HG03108 (cell line): ENCODE measurements around the gene SALL1.

Experiments used
- ATAC-seq: cut with Tn5 transposase; IDR thresholded peaks from one replicate; pipeline ENCODE4 v1.9.1; 2021; ENCODE audit warnings: moderate library complexity; ENCODE audit not compliant: unreplicated experiment

Gene SALL1

DNA sequence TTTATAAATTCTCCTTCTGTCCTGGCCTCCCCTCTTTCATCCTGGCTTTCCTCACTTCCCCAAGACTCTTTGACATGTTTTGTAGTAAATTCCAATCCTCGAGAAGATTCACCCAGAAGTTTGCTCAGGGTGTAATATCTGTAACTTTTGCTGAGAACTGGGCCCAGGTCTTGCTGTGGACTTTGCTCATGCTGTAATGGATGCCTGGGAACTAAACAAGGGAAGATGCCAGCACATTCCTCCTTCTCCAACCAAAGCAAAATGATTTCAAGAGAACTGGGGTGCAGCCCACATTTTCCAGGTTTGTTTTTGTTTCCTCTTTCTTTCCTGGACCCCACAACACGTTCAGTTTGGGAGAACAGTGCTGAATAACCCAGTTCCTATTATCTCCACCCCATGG lies 6.6 kb upstream of the SALL1 start:
- no peak for ATAC-seq

DNA sequence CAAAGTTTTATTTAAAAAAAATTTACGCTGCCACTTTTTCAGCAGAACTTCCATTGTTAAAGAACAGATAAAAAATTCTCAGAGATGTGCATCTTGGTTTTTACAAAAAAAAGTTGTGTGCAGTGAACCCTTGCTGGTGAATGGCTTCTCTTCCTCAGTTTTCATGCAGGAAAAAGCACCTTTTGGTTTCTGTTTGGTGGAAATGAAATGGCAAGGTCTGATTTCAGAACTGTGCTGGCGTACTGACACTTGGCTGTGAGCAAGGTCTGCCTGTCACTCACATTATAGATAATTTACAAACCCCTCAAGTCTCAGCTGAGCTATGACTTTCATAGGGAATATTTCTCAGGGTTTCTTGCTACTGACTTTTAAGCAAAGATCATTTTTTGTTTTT lies 5.7 kb upstream of the SALL1 start:
- ATAC-seq = no peak

DNA sequence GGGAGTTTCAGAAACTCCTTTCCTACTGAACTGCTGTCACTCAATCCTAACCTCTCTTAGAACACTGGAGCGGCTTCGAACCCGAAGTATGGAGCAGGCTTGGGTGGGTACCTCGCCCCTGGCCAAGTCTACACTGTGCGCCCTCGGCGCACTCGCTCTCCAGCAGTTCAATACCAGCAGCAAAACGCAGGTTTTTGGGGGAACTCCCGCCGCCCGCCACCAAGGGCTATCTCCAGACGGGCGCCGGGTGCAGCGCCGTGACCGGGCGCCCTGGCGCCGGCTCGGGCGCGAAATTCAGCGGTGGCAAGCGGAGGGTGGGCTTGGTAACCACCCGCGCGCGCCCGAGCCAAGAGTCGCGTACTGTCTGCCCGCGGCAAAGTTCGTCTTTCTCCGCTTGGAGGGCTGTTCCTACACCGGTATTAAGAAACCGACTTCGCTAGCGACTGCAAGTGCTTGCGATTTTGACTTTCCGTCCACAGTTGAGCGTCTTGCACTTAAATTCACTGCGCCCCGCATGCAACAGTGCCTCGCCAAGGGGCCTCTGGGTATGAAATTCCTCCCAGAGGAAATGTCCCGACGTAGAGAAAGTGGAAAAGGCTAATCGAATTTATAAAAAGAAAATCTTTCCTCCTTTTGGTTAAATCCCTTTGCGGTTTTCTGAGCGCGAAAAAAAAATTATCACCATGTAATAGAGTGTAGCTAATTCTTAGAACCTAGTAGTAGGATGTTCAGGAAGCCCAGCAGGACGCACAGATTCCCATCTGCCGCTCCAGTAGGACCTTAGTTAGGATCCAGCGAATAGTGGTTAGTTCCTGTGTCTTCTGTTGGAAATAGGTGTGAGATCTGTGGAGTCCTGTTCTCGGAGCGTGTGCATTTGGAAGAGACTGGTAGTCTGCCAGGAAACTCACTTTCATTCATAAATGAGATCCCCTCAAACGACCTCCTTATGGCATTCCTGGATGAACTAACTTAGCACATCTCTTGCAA lies 5.0 kb upstream of the SALL1 start:
- ATAC-seq = no peak

DNA sequence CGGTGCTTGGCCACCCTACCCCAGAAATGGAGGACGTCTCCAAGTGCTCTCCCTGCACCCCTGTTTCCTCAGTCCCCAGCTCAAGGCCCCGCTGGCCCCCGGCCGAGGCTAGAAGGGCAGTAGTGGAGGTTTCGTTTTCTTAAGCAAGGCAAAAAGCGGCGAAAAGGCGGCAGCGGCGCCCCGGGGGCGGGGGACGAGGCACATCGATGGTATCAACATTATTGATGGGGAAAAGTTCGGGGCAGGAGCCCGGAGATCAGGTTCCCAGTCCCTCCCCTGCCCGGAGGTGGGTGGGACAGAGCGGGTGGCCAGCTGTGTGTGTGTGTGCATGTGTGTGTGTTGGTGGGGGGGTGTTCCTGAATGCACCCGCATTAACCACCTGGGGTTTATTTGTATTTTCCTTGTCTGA lies 4.1 kb upstream of the SALL1 start:
- no peak for ATAC-seq

DNA sequence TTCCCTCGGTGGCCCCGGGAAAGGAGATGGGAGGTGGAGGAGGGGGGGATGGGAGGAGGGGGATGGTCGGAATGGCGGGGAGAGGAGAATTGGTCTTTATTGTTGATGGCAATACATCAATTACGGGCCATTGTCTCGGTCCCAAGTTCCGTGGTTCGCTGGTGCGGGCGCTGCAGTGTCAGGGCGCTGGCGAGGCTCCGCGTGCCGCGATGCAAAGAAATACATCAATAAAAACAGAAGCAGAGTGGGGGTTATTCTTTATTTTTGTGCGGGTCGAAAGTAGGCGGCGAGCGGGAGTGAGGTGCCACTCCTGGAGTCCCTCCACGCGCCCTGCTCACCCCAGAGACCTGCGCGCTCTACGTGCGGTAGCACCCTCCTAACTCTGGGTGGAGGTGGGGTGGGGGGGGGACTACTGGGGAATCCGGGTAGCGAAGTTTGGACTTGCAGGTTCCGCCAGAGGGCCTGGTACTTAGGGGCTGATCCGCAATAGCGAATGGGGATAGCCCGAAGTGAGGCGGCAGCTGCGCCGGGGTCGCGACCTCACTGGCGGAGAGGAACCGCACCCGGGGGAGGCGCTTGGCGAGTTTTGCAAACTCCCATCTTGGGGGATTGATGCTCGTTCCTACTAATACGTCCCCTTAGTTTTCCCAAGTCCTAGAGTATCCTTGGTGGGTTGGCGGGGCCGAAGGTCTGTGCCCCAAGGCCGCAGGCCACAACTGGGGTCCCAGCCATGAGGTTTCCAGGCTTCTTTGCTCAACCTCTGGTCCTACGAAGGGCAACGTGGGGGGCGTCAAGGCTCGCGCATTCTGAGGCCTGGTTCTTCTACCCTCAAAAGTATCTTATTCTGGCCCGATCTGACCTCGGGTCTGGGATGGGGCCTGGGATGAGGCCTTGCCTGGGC lies 3.5 kb upstream of the SALL1 start:
- ATAC-seq = no peak

DNA sequence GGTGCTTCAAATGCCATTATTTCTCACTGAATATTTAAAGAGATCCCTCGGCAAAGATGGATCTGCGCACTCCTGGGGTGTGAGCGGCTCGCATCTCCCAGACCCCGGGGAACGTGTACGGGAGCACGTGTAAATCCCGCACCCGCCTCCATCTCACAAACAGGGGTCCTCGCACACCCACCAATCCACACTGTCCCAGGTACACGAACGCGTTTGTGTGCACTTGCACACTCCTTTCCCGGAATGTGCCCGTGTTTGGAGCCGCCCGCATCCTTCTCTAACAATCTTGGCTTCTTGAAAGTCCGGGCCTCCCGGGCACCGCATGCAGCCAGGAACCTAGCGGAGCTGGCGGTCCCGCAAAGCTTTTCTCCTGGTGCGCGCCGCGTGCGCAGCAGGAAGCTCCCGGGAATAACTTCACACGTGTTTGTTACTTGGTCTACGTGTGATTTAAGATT lies 2.5 kb upstream of the SALL1 start:
- no peak for ATAC-seq

DNA sequence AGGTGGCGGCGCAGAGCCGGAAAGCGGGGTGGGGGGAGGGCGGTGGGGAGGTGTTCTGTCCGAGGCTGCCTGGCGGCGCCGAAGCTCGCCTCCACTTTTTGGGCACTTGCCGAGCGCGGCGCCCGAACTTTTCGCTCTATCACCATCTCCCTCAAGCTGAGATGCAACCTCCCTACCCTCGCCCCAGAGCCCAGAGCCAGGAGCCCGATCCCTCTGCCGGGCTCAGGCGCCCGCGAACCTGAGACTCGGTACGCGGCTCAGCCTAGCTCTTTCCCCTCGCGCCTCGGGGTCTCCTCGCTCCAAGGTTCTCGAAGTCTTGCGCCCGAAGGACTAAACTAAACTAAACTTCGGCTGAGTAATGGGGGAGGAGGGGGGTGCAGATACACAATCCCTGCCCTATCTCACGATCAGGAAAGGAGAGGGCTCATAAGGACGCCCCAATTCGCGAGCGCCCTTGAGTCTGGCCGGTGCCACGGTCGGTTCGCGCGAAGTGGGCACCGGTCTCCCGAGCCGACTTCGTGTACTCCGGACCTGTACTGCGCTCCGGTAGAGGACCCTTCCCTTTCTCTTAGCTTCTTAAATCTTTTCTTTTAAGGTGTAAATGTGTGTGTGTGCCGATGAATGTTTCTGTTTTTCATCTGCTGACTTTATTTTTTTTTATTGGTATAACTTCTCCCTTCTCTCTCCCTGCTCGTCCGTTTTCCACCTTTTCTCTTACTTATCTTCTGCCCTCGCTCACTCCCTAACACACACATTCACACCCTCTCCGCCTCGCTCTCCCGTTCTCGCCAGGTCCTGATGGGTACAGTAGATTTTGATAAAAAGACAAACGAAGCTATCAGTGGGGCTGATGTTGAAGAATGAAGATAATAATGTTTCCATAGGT lies 1.9 kb upstream of the SALL1 start:
- no peak for ATAC-seq

DNA sequence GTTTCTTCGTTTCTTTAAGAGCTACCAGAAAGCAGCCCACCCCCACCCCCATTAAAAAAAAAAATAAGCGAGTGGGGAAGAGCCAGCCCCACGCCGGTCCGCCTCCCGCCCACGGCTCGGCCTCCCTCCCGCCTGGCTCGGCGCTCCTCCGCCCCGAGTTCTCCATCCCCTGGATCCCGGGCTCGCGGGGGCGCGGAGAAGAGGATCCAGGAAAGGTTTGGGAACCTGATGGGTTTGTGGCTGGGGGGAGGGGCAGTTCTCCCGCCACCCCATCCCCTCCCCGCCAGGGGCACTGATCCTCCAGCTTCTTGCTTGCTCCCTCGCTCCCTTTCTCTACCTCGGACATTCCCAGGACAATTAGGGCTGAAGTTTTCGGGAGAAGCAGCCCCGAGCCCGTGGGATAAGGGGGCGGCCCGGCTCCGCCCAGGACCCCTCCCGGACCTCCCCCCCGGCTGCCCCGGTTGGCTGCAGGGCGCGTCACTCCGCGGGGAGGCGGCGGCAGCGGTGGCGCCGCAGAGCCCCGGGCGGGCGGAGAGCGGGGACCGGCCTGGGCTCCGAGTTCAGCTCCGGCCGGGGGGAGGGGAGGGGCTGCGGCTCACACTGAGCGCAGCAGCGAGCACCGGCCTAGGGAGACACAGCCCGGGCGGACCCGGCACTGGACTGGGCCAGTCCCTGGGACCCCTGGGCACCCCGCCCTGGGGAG lies 1.0 kb upstream of the SALL1 start:
- ATAC-seq = no peak

DNA sequence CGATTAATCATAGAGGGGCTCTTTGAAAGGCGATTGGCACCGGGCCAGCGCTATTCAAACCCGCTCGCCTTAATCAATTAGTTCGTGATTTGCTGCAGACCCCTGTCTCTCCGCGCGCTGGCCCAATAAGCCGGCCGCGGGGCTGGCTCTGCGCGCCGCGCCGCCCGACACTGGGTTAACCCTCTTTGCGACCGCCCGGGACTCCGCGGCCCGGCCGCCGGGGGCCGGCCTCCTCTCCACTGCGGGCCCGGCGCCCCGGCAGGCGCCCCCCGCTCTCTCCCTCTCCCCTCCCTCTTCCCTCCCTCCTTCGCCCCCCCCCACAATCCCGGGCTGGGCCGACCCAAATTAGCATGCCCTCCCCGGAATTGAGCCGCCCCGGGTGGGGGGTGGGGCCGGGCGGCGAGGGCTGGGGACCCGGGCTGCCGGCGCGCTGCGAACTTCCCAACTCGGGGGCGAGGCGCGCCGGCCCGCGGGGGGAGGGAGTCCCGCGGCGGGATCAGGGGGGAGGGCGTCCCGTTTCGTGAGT lies 428 bp upstream of the SALL1 start:
- no peak for ATAC-seq

DNA sequence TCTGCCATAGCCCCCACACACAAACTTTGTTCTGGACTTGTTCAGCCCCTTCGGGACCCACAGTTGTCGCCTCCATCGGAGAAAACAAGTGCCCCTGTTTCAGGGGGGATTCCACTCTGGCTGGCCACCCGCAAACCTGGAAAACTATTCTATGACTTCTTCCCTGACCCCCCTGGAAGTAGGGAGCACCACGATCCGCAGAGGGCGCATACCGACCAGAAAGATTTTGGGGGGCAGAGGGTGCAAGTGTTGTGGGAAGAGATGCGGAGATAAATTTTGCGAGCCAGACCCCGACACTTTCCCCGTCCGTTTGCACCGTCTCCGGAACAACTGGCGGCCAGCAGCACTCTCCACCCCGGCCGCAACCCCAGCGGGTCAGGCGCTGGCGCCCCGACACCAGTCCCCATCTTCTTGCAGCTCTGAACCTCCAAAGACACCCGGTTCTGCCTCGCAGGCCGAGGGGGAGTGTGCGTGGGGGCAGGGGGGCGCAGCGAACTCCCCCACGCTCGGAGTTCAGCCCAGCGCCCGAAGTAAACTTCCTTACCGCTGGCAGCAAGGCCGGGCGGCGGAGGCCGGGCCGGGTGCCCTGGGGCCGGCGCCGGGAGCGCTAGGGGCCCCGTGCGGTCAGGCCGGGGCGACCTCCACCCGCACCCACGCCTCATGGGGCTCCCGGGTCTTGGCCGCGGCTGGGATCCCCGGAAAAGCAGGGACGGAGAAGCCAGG lies 744 bp downstream of the SALL1 start:
- ATAC-seq = no peak

DNA sequence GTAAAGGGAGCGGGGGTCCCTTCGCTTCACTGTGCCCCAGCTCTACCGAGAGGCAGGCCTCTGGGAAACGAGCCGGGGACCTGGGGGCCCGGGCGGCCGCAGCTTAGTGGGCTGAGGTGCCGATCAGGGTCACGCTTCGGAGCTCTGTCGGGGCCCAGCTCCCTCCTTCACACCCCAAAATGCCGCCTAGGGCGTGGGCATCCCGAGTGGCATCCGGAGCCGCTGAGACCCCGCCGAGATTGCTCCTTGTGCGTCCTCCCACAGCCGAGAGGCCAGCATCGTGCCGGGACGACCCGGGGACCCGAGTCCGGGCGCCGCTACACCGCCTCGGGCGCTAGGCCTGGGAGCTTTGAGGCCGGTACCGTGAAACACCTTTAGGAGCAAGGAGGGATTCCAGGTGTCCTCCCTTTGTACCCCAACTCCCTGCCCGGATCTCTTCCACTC lies 1.3 kb downstream of the SALL1 start:
- no peak for ATAC-seq

DNA sequence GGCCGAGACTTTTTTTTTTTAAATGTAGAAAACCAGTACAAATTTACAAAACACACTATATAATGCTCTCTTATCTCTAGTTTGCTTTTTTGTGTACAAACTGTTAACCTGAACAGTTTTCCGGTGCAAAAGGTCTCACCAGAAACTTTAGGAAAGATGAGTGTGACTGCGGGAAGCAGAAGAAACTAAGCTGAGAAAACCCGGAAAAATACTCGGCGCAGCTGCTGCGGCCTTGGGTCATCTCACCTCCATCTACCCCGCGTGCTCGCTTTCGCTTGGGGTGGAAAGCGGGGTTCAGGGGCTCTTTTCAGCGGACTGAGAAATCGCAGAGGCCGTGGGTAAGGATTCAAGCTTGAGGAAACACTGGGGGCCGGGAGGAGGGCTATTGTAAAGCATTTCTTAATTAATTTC lies 1.8 kb downstream of the SALL1 start:
- ATAC-seq = no peak

DNA sequence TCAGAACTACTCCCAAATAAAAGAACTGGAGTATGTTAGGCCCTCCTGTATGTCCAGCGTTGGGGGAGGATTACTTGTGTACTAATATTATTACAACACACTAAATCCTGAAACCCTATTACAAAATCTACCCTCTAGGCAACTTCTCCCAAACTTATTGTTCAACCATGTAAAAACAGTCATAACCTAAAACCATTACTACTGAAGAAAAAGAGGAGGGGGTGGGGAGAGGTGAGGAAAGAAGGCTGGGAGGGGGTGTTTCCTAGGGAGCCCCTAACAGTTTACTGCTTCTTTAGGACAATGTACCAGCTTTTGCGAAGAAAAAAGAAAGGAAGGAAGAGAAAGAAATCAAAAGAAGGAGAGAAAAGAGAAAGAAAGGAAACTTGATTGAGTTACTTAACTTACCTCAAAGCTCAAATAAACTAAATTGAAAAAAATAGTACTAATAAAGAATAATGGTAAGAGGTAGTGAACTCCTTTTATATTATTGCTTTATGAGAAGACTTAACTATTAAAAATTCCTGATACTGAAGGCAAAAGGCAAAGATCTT lies 2.3 kb downstream of the SALL1 start:
- no peak for ATAC-seq

DNA sequence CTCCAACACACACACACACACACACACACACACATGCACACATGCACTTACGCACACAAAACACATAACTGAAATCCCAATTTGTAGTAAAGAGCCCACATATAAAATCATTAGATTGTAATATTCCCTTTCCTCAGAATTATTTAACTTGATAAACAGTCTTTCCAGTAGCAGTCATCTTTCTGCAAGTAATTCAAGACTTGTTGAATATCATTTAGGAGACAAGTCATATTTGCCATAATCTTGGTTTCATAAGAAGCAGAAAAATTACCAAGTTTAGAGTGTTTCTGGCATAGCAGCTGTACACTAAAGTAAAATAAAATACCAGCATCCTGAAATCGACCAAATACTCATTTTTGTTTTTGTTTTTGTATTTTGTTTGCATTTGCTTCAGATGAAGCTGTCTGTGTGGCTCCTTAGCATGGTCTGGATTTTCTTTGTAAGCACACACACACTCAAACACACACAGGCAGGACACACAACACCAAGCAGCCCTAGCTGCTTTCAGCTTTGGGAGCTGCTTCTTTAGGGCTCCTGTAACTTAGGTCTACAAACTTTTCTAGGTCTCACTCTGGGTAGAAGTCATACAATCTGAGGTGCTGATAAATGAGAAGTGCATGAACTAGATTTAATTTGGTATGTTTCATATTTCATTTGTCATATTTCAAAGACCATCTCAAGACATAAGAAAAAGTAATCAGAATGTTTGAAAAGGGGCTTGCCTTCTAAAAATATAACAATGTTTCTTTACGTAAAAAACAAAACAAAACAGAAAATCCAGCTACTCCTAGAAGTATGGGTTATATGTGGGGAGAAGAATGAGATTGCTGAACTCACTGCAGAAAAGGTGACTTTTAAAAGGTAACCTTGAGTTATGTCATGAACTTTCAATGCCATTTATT lies 3.0 kb downstream of the SALL1 start:
- ATAC-seq = no peak

DNA sequence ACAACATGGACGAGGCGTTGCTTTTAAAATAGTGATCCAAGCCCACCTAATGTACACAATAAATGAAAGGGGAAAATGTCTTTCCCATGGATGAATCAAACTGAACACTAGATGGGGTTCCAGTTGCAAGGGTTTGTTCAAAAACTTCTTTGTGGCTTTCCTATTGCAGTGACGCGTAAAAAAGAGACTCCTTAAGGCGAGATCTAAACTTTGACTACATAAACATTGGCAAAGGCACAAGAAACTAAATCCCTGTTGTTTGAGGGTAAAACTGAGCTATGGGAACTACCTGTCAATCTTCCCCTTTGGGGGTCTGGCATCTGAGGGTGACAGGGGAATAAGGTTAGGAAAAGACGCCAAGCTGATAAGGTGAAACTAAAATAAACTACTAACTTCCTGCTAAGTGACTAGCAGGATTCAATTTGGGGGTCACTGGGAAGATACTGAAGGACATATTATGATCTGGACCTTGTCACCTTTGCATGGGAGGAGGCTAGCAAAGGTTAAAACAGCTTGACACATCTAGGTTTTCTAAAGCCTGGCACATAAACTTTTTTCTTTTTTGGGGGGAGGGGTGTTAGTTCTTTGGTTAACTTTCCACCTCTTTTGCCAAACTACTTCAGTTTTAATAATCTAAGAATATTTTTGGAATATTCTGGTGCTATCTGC lies 4.7 kb downstream of the SALL1 start:
- ATAC-seq = no peak

DNA sequence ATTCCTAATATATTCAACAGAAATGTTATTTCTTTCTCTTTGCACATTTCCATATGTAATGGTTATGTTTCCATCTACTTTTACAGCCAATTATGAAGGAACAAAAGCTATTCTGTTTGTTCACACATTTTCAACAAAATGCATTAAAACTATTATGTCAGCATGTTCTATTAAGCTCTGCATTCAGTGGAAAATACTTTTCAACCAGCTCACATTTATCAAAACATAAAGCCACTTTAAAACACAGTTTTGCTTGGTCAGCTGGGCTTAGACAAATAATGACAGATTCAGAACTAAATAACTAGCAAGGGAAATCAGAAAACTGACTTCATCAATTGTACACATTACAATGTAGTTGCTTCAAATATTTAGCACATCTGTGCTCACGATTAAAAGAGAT lies 6.9 kb downstream of the SALL1 start:
- no peak for ATAC-seq
